Effector memory CD8-positive, alpha-beta T cell (primary cell): ENCODE data around the gene MTA2.
A peak's percentile ranks its signal among the peaks of the same experiment; 100 is the strongest.
"Not testable (repeated sequence)": the region's sequence is repeated elsewhere in the genome, so short reads cannot be mapped to it uniquely, and the experiment has no call there.

ENCODE experiments used
- ATAC-seq: fragments of 150-1000 bp; cut with Tn5 transposase; replicated peaks from 2 replicates; pipeline ENCODE4 v1.10.0; 2021; ENCODE audit warnings: mild to moderate bottlenecking, moderate library complexity
- DNase-seq, 3 experiments: peaks; one replicate each; pipeline ENCODE4 v3.0.0; 2021
- H3K27ac Mint-ChIP-seq, 2 donors: one replicate each; pipeline ENCODE4 v1.8.0; 2022; ENCODE audit warnings: mild to moderate bottlenecking in 2 of 2, mixed read lengths in 2 of 2, moderate library complexity in 2 of 2
- H3K27me3 Mint-ChIP-seq, 2 donors: one replicate each; pipeline ENCODE4 v1.8.0; 2022; ENCODE audit warnings: mixed read lengths in 2 of 2
- H3K36me3 Mint-ChIP-seq: one replicate; pipeline ENCODE4 v1.8.0; 2022; ENCODE audit warnings: mild to moderate bottlenecking, moderate library complexity, mixed read lengths; ENCODE audit not compliant: insufficient read depth
- H3K4me1 Mint-ChIP-seq, 2 donors: one replicate each; pipeline ENCODE4 v1.8.0; 2022; ENCODE audit warnings: low read depth in 2 of 2, mixed read lengths in 2 of 2
- H3K4me3 Mint-ChIP-seq, 2 donors: one replicate each; pipeline ENCODE4 v1.8.0; 2022; ENCODE audit warnings: mild to moderate bottlenecking in 2 of 2, mixed read lengths in 2 of 2, moderate library complexity in 2 of 2
- H3K9me3 Mint-ChIP-seq, 2 donors: one replicate each; pipeline ENCODE4 v1.8.0; 2022; ENCODE audit warnings: mixed read lengths in 2 of 2

MTA2 gene

GRCh38 chr11:62575156-62575555 is 26.5 kb downstream of the MTA2 start:
- Mint-ChIP-seq H3K4me1 (peaks cover 43 to 46% of the 10 kb centered on the region in 2 donors), H3K27ac (peak overlapping the region; percentile 96 to 97), H3K36me3 (peaks cover 69% of the 10 kb centered on the region), H3K9me3 (no peaks in the 10 kb centered on the region), H3K4me3 (peak overlapping the region; percentile 95 to 99), H3K27me3 (no peaks in the 10 kb centered on the region)
- ATAC-seq = no peak
- DNase-seq = no peak

- H3K9me3 Mint-ChIP-seq = no peaks in the 10 kb centered on the region
- H3K36me3 Mint-ChIP-seq = peaks cover 75% of the 10 kb centered on the region
- H3K27me3 Mint-ChIP-seq = no peaks in the 10 kb centered on the region
- peak overlapping the region; percentile 95 to 99 for H3K4me3 Mint-ChIP-seq
- peak overlapping the region; percentile 96 to 97 for H3K27ac Mint-ChIP-seq
- ATAC-seq = peak; percentile 7
- peaks cover 45 to 48% of the 10 kb centered on the region in 2 donors for H3K4me1 Mint-ChIP-seq
- no peak for DNase-seq
Observed at GRCh38 chr11:62574363-62575071, 27.1 kb downstream of the MTA2 start.

DNA sequence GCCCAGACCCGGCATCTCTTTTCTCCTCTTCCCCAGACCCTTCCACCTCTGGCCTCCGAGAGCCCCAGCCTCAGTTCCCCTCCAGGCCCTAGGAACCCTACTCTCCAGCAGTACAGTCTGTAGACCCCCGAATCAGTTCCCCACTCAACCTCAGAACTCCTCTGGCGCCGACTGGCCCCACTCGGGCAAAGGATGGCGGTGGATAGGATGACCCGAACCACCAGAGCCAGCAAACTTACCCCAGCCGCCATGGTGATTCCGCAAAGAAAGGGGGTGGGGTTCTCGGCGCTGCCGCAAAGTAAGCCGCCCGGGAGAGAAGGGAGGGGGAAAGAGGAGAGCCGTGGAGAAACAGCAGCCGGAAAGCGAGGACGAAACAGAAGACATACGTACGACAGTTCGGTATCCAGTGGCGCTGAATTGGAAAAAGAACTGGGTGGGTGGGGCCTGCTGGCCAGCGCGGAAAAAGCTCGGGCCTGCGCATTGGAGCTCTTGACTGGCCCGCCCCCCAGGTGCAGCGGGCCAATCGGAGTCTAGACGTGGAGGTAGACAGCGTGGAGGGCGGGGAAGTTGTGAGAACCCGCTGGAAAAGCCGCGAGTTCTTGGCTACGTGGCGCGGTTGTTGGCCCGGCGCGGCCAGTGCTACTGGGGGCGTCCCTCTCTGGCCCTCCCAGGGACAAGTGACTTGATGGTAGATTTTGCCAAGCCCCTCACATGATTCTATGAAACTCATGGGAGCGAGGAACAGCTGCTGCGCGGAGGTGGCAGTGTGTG is 27.9 kb downstream of the MTA2 start, which contains the start of gene EEF1G:
Gene EEF1G (minus strand): TSS at position 300 of the 771 bp plus-strand sequence. CDS start 49 bp downstream, at position 251.
- DNase-seq (peak; percentile 96 to 97 (median 97)), ATAC-seq (peak; percentile 91)
- peaks cover 82% of the 10 kb centered on the region for H3K36me3 Mint-ChIP-seq
- H3K9me3 Mint-ChIP-seq = no peaks in the 10 kb centered on the region
- H3K4me1 Mint-ChIP-seq = peaks cover 45 to 48% of the 10 kb centered on the region in 2 donors
- no peaks in the 10 kb centered on the region for H3K27me3 Mint-ChIP-seq
- H3K27ac Mint-ChIP-seq = peak within 1 kb of the TSS; percentile 96 to 97
- H3K4me3 Mint-ChIP-seq = peak within 1 kb of the TSS; percentile 95 to 99

- H3K36me3 Mint-ChIP-seq = peaks cover 82% of the 10 kb centered on the region
- H3K27me3 Mint-ChIP-seq = no peaks in the 10 kb centered on the region
- H3K9me3 Mint-ChIP-seq = no peaks in the 10 kb centered on the region
- ATAC-seq (peak; percentile 11), DNase-seq (peak in 1 of 3 experiments; percentile 29)
- H3K4me1 Mint-ChIP-seq = peaks cover 45 to 48% of the 10 kb centered on the region in 2 donors
- peak overlapping the region; percentile 96 to 97 for H3K27ac Mint-ChIP-seq
- H3K4me3 Mint-ChIP-seq = peak overlapping the region; percentile 95 to 99
Observed at GRCh38 chr11:62573006-62573591, 28.6 kb downstream of the MTA2 start.

DNA sequence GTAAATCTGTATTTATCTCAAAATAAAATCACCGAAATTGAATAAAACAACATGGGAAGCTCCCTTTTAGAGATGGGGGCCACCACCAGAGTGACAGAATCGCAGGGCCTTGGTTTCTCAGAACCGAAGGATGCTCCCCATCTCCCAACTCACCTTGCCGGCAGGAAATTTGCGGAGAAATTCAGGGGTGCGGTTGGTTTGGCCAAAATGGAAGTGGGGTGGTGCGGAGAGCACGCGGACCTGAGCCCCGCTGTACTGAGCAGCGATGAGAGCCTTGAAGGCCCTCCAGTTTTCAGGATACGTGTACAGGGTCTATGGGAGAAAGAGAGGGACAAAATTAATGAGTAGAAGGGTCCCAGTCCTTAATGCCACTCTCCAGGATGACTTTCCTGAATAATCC is 29.2 kb downstream of the MTA2 start:
- Mint-ChIP-seq H3K27me3 (no peaks in the 10 kb centered on the region), H3K4me1 (peaks cover 45 to 49% of the 10 kb centered on the region in 2 donors), H3K36me3 (peaks cover 82% of the 10 kb centered on the region), H3K4me3 (peak overlapping the region; percentile 95 to 99), H3K9me3 (no peaks in the 10 kb centered on the region), H3K27ac (peak overlapping the region; percentile 96 to 97)
- DNase-seq (no peak), ATAC-seq (no peak)

GRCh38 chr11:62571493-62571892 is 30.2 kb downstream of the MTA2 start:
- ATAC-seq, H3K27me3 Mint-ChIP-seq, DNase-seq, H3K9me3 Mint-ChIP-seq: not testable (repeated sequence)
- peak overlapping the region; percentile 31 to 95 for H3K4me3 Mint-ChIP-seq
- H3K27ac Mint-ChIP-seq = peak overlapping the region; percentile 73 to 96
- H3K4me1 Mint-ChIP-seq = peaks cover 50 to 56% of the 10 kb centered on the region in 2 donors
- H3K36me3 Mint-ChIP-seq = peaks cover 86% of the 10 kb centered on the region

DNA sequence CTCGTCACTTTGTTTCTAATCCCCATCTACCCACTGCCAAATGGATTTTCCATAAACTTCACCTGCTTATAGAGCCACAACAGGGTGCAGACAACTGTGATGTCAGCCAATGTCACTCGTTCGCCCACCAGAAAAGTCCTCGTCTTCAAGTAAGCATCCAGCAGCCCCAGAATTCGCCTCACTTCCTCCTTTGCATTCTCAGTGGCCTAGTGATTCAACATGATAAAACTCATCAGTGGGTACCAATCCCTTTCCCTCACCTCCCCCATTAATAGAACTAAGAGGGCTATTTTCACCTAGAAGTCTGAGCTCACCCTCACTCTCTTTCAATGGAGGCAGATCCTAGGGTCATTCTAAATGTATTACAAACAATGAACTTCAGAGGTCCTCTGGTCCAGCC is 30.8 kb downstream of the MTA2 start:
- Mint-ChIP-seq H3K27ac (peak overlapping the region; percentile 73 to 96), H3K36me3 (peaks cover 92% of the 10 kb centered on the region), H3K4me3 (peak overlapping the region in 1 of 2 donors; percentile 31), H3K4me1 (peaks cover 54 to 56% of the 10 kb centered on the region in 2 donors)
- H3K27me3 Mint-ChIP-seq, DNase-seq, ATAC-seq, H3K9me3 Mint-ChIP-seq: not testable (repeated sequence)

DNA sequence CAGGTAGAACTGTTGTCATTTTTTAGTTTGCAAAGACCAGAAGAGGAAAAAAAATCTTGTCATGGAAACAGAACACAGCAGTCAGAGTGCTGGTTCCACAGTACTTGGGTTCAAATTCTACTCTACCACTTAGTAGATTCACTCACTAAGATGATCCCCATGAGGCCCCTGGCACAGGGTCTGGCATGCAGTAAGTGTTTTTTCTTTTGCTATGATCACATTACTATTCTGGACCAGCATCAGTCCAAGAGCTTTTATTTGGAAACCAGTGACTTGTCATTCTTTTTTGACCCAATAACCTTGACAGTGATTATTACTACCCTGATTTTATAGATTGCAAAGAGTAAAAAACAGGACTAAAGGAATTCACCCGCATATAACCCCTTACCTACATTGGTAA is 32.1 kb downstream of the MTA2 start:
- Mint-ChIP-seq H3K36me3 (peaks cover 98% of the 10 kb centered on the region), H3K27ac (no peak overlapping the region), H3K4me3 (no peak overlapping the region), H3K27me3 (no peaks in the 10 kb centered on the region), H3K4me1 (peaks cover 47% of the 10 kb centered on the region in 2 donors), H3K9me3 (no peaks in the 10 kb centered on the region)
- DNase-seq (no peak), ATAC-seq (no peak)

- Mint-ChIP-seq H3K4me3 (peak overlapping the region in 1 of 2 donors; percentile 44), H3K27ac (peak overlapping the region; percentile 75 to 79), H3K27me3 (no peaks in the 10 kb centered on the region), H3K4me1 (peaks cover 24 to 32% of the 10 kb centered on the region in 2 donors), H3K9me3 (no peaks in the 10 kb centered on the region), H3K36me3 (peaks cover 85% of the 10 kb centered on the region)
- DNase-seq = no peak
- no peak for ATAC-seq
Observed at GRCh38 chr11:62567018-62567633, 34.5 kb downstream of the MTA2 start.

GRCh38 chr11:62566247-62566646 is 35.4 kb downstream of the MTA2 start:
- peaks cover 18 to 30% of the 10 kb centered on the region in 2 donors for H3K4me1 Mint-ChIP-seq
- no peak overlapping the region for H3K4me3 Mint-ChIP-seq
- ATAC-seq = no peak

DNA sequence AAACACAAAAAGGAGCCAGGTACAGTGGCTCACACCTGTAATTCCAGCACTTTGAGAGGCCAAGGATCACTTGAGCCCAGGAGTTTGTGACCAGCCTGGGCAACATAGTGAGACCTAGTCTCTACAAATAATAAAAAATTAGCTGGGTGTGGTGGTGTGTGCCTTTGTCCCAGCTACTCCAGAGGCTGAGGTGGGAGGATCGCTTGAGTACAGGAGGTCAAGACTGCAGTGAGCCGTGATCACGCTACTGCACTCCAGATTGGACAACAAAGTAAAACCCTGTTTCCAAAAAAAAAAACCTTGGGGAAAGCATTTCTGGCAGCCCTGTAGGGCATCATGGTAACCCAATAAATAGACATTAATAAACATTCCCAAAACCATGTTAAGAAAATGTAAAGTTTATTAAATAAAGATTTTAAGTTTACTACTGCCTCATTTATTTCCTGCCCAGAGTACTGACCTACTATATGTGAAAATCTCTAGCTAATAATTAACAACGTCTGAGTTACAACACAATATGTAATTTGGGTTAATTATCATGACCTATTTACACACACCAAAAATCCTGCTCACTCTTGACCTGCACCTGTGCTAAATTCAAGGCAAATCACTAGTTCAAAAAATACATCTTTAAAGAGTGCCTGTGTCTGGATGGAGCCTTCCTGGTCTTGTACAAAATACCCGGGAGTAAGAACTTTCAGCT is 36.4 kb downstream of the MTA2 start:
- Mint-ChIP-seq H3K9me3 (no peaks in the 10 kb centered on the region), H3K27ac (no peak overlapping the region), H3K27me3 (no peaks in the 10 kb centered on the region), H3K4me3 (no peak overlapping the region), H3K36me3 (peaks cover 85% of the 10 kb centered on the region), H3K4me1 (peaks cover 19 to 30% of the 10 kb centered on the region in 2 donors)
- no peak for DNase-seq
- no peak for ATAC-seq

More at GRCh38 chr11:62566247-62566646, 35.4 kb downstream of the MTA2 start:
- DNase-seq = no peak
- Mint-ChIP-seq H3K9me3 (no peaks in the 10 kb centered on the region), H3K27ac (peak overlapping the region in 1 of 2 donors; percentile 79), H3K36me3 (peaks cover 85% of the 10 kb centered on the region), H3K27me3 (no peaks in the 10 kb centered on the region)

DNA sequence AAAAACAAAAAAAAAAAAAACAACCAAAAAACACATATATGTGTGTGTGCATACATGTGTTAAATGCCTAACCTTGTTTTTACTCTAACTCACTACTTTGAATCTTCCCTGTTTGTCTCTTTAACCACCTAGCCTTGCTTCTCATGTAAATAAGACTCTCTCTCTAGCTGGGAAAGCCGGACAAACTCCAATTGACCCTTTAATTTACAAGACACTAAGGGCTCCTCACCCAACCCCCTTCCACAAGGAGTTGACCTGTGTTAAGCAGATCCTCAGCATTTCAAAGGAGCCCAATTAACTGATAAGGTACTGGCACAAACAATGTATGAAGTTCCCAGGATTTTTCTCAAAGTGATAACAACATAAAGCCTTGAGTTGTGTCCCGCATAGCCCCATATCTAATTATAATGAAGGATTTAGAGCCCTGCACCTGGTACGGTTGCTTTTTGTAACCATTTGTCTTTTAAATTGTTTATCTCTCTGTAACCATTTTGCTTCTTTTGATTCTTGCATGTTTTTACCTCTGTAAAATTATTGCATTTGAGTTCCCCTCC is 39.9 kb downstream of the MTA2 start:
- not testable (repeated sequence) for DNase-seq, H3K9me3 Mint-ChIP-seq, H3K4me3 Mint-ChIP-seq, ATAC-seq, H3K27me3 Mint-ChIP-seq
- Mint-ChIP-seq H3K4me1 (peaks cover 36 to 45% of the 10 kb centered on the region in 2 donors), H3K27ac (peak overlapping the region; percentile 32 to 51), H3K36me3 (peaks cover 84% of the 10 kb centered on the region)
